ENCODE data around the gene POLG2. TPM values are rescaled to one million over a fixed set of nuclear protein-coding genes. Genes with fewer than 3 reads are reported as not detected.
"Not testable (repeated sequence)": the region's sequence is repeated elsewhere in the genome, so short reads cannot be mapped to it uniquely, and the experiment has no call there.

Gene POLG2
- total and polyA plus RNA-seq, 2 donors, result 7.1 to 18.4 TPM

DNA sequence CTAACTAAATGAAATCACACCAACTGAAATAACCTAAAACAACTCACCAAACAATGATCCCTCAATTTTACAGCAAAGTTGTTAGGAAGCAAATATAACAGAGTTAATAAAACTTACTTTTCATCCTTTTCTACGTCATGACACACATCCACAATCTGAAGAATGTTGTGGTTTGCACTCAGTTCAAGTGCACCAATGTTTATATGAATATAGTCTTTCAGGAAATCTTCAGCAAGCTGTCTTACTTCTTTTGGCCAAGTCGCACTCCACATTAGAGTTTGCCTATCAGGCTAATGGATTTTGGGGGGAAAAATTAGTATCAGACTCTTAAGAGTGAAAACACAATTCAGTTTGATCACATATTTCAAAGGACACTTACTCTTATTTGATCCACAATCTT lies 6.0 kb upstream of the POLG2 start:
- WGBS, result 65% methylated on average over 2 of the region's 2 CpGs
- peaks cover 10% of the 10 kb centered on the region for H3K36me3 ChIP-seq (ENCODE audit: insufficient read depth)
- no peaks in the 10 kb centered on the region for H3K4me1 ChIP-seq (ENCODE audit: insufficient read depth)
- H3K27ac ChIP-seq (ENCODE audit: low read depth), result no peak overlapping the region
- DNase-seq (ENCODE audit: extremely low spot score), result no peak
- no peak overlapping the region for H3K4me3 ChIP-seq (ENCODE audit: low read depth, low read length)

DNA sequence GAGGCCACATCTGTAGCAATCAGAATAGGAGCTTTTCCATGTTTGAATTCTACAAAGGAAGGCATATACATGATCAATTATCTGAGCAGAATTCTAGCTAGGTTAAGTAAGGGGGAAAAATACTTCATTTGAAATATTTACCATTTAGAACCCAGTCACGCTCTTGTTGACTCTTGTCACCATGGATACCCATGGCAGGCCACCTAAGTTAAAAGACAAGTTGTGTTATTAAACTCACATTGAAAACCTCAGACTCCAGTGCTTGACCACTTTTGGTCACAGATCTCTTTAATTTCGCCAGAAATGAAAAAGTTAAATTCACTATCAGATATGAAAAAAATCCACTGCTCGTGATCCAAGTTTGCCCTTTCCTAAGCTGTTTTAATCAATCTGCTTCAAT lies 5.2 kb upstream of the POLG2 start:
- H3K4me1 ChIP-seq (ENCODE audit: insufficient read depth), result no peaks in the 10 kb centered on the region
- H3K36me3 ChIP-seq (ENCODE audit: insufficient read depth), result peaks cover 10% of the 10 kb centered on the region
- no peak overlapping the region for H3K4me3 ChIP-seq (ENCODE audit: low read depth, low read length)
- H3K27ac ChIP-seq (ENCODE audit: low read depth), result no peak overlapping the region
- WGBS, result 70% methylated on average over 3 of the region's 3 CpGs
- DNase-seq (ENCODE audit: extremely low spot score), result no peak

DNA sequence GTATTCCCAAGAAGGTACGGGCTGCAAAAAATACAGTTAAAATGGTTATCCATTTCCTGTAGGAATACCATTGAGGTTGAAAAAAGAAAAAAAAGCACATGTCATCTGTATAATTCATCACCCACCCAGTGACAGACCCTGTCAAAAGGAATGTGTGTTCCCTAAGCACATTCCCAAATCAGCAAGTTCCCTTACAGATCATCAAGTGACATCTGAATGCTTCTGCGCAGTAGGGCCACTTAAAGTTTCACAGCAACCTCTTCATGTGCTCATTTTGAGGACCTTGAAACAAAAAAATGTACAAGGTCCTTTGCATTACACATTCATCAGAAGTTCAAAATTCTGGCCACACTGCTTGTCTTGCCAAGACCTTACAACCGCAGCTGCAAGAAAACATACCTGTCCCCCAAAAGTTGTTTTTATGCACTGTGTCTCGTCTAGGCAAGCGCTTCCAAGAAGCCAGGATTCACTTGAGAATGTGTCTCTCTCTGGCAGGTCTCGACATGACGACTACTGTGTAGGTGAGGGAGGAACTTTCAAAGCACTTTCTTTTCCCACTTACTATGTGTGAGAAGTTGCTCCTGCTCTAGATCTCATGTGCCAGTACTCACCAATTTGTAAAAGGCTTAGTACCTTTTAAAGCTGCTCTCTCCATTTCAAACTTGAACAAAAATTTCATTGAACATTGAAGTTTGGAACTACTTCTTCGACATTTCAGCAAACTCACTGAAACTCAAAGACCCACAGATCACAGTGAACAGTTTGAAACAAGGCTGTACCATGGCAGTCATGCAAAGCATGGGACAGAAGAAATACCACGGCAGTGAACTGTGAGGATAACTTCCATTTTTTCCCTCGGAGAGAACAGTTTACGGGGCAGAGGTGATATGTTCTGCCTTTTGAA lies 4.3 kb upstream of the POLG2 start:
- H3K36me3 ChIP-seq (ENCODE audit: insufficient read depth), result peaks cover 10% of the 10 kb centered on the region
- H3K4me3 ChIP-seq (ENCODE audit: low read depth, low read length), result no peak overlapping the region
- H3K4me1 ChIP-seq (ENCODE audit: insufficient read depth), result no peaks in the 10 kb centered on the region
- WGBS, result 81% methylated on average over 11 of the region's 11 CpGs
- DNase-seq (ENCODE audit: extremely low spot score), result no peak
- H3K27ac ChIP-seq (ENCODE audit: low read depth), result no peak overlapping the region

DNA sequence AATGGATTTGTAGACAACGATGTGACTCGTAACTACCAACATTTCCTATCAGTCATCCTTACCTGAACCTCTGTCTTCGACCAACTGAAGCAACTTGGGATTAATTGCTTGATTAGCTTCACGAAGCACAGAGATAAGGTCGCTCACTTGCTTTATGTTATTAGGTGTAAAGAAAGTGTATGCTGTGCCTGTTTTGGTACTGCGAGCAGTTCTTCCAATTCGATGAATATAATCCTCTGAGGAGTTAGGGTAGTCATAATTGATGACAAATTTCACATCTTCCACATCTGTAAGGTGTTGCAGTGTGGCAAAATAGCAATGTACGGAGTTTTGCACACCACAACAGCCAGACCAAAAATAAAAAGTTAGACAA lies 3.6 kb upstream of the POLG2 start:
- no peak overlapping the region for H3K4me3 ChIP-seq (ENCODE audit: low read depth, low read length)
- DNase-seq (ENCODE audit: extremely low spot score), result no peak
- H3K4me1 ChIP-seq (ENCODE audit: insufficient read depth), result no peaks in the 10 kb centered on the region
- WGBS, result 87% methylated on average over 8 of the region's 8 CpGs
- no peak overlapping the region for H3K27ac ChIP-seq (ENCODE audit: low read depth)
- H3K36me3 ChIP-seq (ENCODE audit: insufficient read depth), result peaks cover 10% of the 10 kb centered on the region

DNA sequence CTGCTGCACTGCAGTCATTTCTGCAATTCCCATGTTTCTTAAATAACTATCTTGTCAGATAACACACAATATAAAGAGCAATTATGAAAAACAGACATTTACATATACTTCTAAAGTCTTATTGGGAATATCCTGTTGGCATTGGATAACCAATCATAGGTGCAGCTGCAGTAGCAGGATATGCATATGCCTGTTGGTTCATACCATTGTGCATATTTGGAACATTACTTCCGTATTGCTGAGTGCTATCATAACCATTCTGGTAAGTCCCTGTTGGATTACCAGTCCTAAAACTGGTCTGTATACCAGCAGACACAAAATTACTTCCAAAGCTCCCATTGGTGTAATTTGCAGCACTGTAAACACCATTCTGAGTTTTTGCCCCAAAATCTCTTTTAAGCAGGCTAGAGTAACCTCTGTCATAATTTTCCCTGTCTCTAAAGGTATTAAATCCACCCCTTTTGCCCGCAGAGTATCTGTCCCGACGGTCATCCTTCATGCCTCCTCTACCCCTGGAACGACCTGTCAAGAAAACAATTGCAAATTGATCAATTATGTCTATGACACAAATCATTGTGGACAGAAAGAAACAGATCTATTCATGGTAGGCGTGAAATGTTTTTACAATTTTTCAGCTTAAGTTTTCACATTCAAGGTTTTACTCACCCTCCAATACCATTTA lies 3.1 kb upstream of the POLG2 start:
- Histone ChIP-seq H3K4me1 (ENCODE audit: insufficient read depth) (no peaks in the 10 kb centered on the region), H3K36me3 (ENCODE audit: insufficient read depth) (peaks cover 10% of the 10 kb centered on the region), H3K4me3 (ENCODE audit: low read depth, low read length) (no peak overlapping the region), H3K27ac (ENCODE audit: low read depth) (peak overlapping the region; percentile 5)
- 78% methylated on average over 6 of the region's 6 CpGs for WGBS
- DNase-seq (ENCODE audit: extremely low spot score), result no peak

DNA sequence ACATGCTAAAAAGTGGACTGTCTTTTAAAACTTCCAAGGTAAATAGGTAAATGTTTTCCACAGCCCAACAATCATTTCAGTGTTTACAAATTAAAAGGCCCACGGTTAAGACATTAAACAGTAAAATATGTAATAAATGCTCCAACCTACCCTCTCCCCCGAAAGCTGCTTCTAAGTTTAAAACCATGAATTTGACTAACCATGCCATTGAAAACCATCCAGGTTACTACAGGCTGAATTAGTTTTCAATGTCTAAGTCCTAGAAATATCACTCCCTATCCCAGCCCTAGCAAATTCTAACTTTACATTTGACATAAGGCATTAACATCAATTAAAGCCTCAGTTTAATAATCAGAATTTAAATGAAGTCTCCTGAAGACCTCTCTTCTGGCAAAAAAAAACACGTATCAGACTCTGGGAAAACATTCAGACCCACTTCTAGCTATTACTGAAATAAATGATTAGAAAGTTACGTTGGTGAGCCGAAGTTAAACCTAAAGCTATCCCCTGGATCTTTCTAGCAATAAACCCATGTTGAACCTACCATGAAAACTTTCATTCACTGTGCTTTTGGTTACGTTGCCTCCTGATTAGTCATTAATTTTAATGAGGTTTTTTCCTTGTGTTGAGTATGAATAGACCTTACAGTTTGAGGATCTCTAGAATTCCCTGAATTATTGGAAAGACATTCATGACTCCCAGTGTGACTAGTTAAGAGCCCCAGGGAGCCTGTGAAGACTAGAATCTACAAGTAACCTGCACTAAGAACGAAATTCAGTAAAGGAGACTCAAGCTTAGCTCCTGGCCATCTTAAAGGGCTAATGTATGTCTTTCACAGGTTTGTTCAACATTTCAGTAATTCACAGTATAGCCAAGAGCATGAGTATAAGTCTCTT lies 1.7 kb upstream of the POLG2 start:
- WGBS, result 64% methylated on average over 7 of the region's 7 CpGs
- peaks cover 10% of the 10 kb centered on the region for H3K36me3 ChIP-seq (ENCODE audit: insufficient read depth)
- no peak overlapping the region for H3K4me3 ChIP-seq (ENCODE audit: low read depth, low read length)
- H3K27ac ChIP-seq (ENCODE audit: low read depth), result no peak overlapping the region
- no peak for DNase-seq (ENCODE audit: extremely low spot score)
- H3K4me1 ChIP-seq (ENCODE audit: insufficient read depth), result no peaks in the 10 kb centered on the region

DNA sequence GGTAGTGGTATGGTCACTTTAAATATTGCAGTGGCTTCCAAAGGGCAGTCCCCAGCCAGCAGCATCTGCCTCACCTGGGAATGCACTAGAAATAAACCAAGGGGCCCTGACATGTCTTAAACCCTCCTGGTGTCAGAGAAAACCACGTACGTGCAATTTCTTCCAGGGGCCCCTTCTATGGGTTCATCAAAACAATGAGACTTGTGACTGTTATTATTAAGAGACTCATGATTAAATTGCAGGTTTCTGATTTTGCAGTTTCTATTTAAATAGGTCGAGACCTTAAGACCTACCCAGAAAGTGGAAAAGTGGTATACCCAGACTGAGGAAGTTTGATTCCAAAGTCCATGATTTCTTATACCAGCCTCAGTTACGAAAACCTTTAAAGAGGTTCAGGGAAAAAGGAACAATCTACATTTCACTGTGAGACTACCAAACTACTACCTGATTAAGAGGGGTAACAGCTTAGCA lies 746 bp upstream of the POLG2 start:
- peak overlapping the region; percentile 67 for H3K27ac ChIP-seq (ENCODE audit: low read depth)
- peaks cover 10% of the 10 kb centered on the region for H3K36me3 ChIP-seq (ENCODE audit: insufficient read depth)
- 43% methylated on average over 4 of the region's 4 CpGs for WGBS
- no peak overlapping the region for H3K4me3 ChIP-seq (ENCODE audit: low read depth, low read length)
- DNase-seq (ENCODE audit: extremely low spot score), result no peak
- H3K4me1 ChIP-seq (ENCODE audit: insufficient read depth), result no peaks in the 10 kb centered on the region

DNA sequence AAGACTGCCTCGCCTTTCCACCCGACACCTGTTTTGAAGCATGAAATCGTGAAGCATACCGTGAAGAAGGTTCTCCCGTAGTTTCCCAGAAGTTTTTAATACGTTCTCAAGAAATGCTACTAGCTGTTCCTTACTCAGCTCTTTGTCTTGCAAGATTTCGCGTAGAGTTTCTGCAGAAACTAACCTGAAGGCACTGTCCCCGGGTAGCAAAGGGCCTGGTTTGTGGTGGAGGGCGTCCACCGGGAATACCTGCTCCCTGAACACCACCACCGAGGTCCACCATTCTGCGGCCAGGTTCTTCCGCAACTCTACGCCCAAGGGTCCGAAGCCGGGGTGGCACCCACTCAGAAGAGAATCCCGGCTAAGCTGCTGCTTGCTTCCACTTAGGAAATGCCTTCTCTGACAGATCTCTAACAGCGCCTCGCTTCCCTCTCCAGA lies 487 bp downstream of the POLG2 start:
- DNase-seq (ENCODE audit: extremely low spot score), result no peak
- Histone ChIP-seq H3K4me1 (ENCODE audit: insufficient read depth) (no peaks in the 10 kb centered on the region), H3K4me3 (ENCODE audit: low read depth, low read length) (peak overlapping the region; percentile 61), H3K36me3 (ENCODE audit: insufficient read depth) (peaks cover 6% of the 10 kb centered on the region), H3K27ac (ENCODE audit: low read depth) (peak overlapping the region; percentile 53)
- under 1% methylated on average over 20 of the region's 20 CpGs for WGBS

DNA sequence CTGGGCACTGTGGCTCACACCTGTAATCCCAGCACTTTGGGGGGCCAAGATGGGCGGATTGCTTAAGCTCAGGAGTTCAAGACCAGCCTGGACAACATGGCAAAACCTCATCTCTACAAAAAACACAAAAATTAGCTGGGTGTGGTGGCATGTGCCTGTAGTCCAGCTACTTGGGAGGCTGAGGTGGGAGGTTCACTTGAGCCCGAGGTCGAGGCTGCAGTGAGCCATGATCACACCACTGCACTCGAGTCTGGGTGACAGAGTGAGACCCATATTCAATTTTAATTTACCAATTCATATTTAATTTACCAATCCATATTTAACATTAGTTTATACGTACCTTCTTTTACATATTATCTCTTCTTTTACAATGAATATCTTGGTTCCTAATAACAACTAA lies 1.6 kb downstream of the POLG2 start:
- DNase-seq (ENCODE audit: extremely low spot score); H3K36me3 ChIP-seq (ENCODE audit: insufficient read depth); H3K4me1 ChIP-seq (ENCODE audit: insufficient read depth); H3K4me3 ChIP-seq (ENCODE audit: low read depth, low read length); H3K27ac ChIP-seq (ENCODE audit: low read depth): not testable (repeated sequence)
- WGBS, result 94% methylated on average over 5 of the region's 5 CpGs

DNA sequence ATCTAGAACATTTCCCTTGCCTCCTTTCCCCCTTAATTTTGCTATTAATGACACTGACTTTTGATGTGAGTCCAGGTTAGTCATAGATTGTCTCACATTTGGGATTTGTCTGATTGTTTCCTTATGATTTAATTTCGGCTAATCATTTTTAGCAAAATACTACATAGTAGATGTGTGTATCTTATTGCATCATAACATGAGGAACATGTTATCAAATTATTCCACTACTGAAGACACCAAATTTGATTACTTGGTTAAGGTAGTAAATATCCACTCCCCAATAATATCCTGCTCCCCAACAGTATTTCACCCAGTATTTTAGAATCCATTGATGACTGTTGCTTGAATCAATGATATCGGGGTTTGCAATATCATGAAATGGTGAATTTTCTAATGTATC lies 2.7 kb downstream of the POLG2 start:
- Histone ChIP-seq H3K4me3 (ENCODE audit: low read depth, low read length) (no peak overlapping the region), H3K36me3 (ENCODE audit: insufficient read depth) (peaks cover 3% of the 10 kb centered on the region), H3K4me1 (ENCODE audit: insufficient read depth) (no peaks in the 10 kb centered on the region), H3K27ac (ENCODE audit: low read depth) (no peak overlapping the region)
- WGBS, result 94% methylated on average over 2 of the region's 2 CpGs
- DNase-seq (ENCODE audit: extremely low spot score), result no peak

DNA sequence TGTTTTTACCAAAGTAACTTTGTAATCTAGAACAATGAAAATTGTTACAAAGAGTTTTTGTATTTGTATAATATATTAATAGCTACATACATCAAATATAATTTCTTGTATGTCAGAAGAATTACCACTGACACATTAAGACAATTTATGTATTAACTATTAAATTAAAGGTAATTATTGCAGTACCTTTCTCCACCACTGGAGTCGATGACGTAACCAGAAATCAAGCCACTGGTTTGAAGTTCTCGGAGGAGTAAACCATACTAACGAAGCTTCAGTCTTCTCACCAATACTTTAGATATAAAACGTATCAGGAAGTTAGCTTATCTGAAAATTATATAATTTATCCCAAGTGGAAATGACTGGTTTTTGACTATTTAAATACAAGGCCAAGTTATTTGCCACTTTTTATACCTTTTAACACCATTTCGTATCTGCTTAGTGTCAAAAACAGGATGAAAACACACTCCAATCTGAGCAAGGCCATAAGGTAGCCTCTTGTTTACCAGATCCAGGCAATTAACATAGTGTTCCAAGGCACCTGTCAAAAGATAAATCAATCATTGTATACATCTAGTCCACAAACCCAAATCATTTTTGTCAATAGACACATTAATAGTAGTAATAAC lies 4.3 kb downstream of the POLG2 start:
- 87% methylated on average over 6 of the region's 6 CpGs for WGBS
- peaks cover 1% of the 10 kb centered on the region for H3K36me3 ChIP-seq (ENCODE audit: insufficient read depth)
- H3K27ac ChIP-seq (ENCODE audit: low read depth), result no peak overlapping the region
- H3K4me3 ChIP-seq (ENCODE audit: low read depth, low read length), result no peak overlapping the region
- no peaks in the 10 kb centered on the region for H3K4me1 ChIP-seq (ENCODE audit: insufficient read depth)
- no peak for DNase-seq (ENCODE audit: extremely low spot score)

DNA sequence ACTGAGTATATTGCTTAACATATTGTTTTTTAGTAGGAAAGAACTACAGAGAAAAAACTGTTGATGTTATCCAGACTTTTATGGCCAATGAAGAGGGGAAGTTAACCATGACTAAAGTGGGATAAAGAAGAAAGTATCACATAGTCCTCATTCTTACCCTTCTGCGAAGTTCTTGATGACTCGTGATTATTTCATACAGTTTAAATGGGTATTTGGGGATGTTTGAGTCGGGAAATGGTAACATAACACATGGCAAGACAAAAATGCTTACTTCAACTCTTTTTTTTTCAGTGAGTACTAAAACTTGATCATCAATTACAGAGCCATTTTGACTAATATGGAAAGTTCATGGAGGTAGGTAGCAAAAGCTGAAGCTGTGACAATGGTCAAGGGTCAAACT lies 4.9 kb downstream of the POLG2 start:
- Histone ChIP-seq H3K4me1 (ENCODE audit: insufficient read depth) (no peaks in the 10 kb centered on the region), H3K4me3 (ENCODE audit: low read depth, low read length) (no peak overlapping the region), H3K27ac (ENCODE audit: low read depth) (no peak overlapping the region), H3K36me3 (ENCODE audit: insufficient read depth) (peaks cover 1% of the 10 kb centered on the region)
- DNase-seq (ENCODE audit: extremely low spot score), result no peak
- 84% methylated on average over 3 of the region's 3 CpGs for WGBS

Measured in urinary bladder (tissue), 4 donors.